Activated T-cell treated with anti-CD3 and anti-CD28 coated beads, Interleukin-2, amount 50 U/mL, for 24 hours (primary cell): ENCODE results near the gene PPP4R4.

Experiments used
- DNase-seq: peaks from one replicate; pipeline ENCODE4 v3.0.0-alpha.2; 2020
- H3K27ac Mint-ChIP-seq: 2 replicates; pipeline ENCODE4 v1.8.0; 2020; ENCODE audit warnings: mild to moderate bottlenecking, mixed read lengths
- H3K27me3 Mint-ChIP-seq: 2 replicates; pipeline ENCODE4 v1.8.0; 2020; ENCODE audit warnings: mixed read lengths
- H3K36me3 Mint-ChIP-seq: 2 replicates; pipeline ENCODE4 v1.8.0; 2020; ENCODE audit warnings: low read depth, mixed read lengths
- H3K4me1 Mint-ChIP-seq: 2 replicates; pipeline ENCODE4 v1.8.0; 2020; ENCODE audit warnings: low read depth, mixed read lengths
- H3K4me3 Mint-ChIP-seq: 2 replicates; pipeline ENCODE4 v1.8.0; 2020; ENCODE audit warnings: mild to moderate bottlenecking, moderate library complexity, mixed read lengths
- H3K9me3 Mint-ChIP-seq: 2 replicates; pipeline ENCODE4 v1.8.0; 2020; ENCODE audit warnings: mixed read lengths

Gene PPP4R4

DNA sequence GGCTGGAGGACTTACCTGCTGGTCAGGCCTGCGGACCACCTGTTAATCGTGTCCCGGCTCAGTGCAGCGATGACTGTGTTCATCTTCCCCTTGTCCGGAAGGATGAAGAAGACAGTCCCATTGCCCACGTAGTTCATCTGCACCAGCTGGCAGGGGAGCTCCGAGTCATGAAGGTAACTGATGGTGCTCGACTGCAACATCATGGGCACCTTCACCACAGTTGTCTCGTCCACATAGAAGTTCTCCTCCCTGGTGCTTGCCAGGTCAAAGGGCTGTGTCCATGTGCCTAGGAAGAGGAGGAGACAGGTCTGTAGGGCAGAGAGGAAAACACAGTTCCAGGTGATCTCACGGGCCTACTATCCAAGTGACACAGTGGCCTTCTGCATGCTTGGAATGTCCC lies 135.6 kb downstream of the PPP4R4 start:
- DNase-seq, result no peak
- Mint-ChIP-seq H3K9me3 (peaks cover 9% of the 10 kb centered on the region), H3K27me3 (peaks cover 13% of the 10 kb centered on the region), H3K4me3 (no peak overlapping the region), H3K36me3 (no peaks in the 10 kb centered on the region), H3K27ac (no peak overlapping the region), H3K4me1 (no peaks in the 10 kb centered on the region)

DNA sequence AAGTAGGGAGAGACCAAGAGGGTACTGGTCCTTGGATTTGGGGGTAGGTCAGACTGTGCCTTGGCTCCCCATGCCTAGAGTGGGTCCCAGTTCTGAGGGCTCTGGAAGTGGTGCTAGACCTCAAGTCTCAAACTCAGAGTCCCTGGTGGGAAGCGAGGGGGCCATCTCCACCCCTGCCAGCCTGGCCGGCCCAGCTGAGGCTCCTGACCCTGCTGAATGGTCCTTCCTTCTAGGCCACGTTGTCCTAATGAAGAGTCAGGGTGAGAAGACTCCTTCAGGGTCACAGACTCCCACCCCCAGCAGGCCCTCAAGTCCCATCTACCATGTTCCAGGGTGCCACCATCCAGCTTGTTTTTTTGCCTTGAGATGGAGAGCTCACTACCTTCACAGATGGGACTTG lies 136.1 kb downstream of the PPP4R4 start:
- Mint-ChIP-seq H3K4me3 (no peak overlapping the region), H3K36me3 (no peaks in the 10 kb centered on the region), H3K9me3 (peaks cover 9% of the 10 kb centered on the region), H3K27me3 (peaks cover 13% of the 10 kb centered on the region), H3K27ac (no peak overlapping the region), H3K4me1 (no peaks in the 10 kb centered on the region)
- DNase-seq, result no peak

DNA sequence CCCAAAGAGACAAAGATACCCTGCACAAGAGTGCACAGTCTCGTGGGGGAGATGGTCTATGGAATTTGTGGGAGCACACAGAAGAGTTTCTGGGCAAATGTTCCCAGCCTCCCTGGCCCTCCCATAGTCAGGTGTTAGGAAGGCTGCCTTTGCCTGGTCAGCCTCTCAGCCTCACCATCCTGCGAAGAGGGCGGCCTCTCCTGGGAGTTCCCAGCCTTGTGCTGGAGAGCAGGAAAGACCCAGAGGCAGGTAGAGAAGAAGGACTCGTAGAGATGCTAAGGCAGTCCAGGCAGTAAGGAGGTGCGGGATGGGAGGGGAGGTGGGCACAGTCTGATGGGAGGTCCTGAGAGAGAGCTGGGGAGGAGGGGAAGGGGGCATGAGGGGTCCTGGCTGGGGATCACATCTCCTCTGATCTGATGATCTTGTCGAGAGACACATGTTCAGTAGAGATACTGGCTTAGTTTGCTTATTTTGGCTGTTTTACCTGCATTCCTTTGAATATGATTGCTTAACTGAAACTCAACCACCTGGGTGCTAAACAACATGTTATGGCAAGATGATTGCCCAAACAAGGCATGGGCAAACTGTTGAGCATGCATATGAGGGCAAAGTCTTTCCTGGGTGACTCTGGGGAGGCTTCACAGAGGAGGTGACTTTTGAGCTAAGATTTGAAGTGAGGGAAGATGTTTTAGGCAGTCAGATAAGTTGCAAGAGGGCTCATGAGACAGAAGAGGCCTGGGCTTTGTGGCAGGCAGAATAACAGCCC lies 138.5 kb downstream of the PPP4R4 start:
- H3K4me1 Mint-ChIP-seq, result no peaks in the 10 kb centered on the region
- H3K9me3 Mint-ChIP-seq, result peaks cover 5% of the 10 kb centered on the region
- H3K27me3 Mint-ChIP-seq, result peaks cover 9% of the 10 kb centered on the region
- DNase-seq, result no peak
- no peak overlapping the region for H3K27ac Mint-ChIP-seq
- H3K4me3 Mint-ChIP-seq, result no peak overlapping the region
- H3K36me3 Mint-ChIP-seq, result no peaks in the 10 kb centered on the region

DNA sequence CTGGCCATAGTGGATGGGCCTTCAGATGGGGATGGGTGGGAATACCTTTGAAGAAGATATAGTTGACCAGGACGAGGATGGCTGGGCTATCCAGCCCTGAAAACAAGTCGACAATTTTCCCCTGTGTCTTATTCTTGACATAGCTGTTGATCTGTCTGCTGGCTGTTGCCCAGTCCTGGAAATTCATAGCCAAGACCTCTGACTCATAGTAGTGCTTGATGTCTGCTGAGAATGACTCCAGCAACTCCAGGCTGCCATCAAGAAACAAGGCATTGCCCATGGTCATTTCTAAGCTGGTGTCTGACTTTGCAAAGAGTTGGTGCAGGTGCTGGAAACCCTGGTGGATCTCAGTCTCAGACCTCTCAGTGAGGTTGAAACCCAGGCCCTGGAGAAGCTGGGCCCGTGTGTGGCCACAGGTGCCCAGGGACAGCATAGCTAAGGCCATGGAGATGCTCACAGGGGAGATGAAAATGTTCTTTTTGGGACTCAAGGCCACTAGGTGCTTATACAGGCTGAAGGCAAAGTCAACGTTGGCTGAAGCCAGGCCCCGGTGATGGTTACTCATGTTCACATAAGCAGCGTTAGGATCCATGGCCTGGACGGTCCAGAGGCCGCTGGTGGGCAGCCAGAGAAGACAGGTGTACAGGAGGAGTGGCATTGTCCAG lies 140.0 kb downstream of the PPP4R4 start:
- peaks cover 4% of the 10 kb centered on the region for H3K27me3 Mint-ChIP-seq
- H3K4me1 Mint-ChIP-seq, result no peaks in the 10 kb centered on the region
- peaks cover 2% of the 10 kb centered on the region for H3K9me3 Mint-ChIP-seq
- no peak for DNase-seq
- no peak overlapping the region for H3K27ac Mint-ChIP-seq
- H3K36me3 Mint-ChIP-seq, result no peaks in the 10 kb centered on the region
- no peak overlapping the region for H3K4me3 Mint-ChIP-seq

DNA sequence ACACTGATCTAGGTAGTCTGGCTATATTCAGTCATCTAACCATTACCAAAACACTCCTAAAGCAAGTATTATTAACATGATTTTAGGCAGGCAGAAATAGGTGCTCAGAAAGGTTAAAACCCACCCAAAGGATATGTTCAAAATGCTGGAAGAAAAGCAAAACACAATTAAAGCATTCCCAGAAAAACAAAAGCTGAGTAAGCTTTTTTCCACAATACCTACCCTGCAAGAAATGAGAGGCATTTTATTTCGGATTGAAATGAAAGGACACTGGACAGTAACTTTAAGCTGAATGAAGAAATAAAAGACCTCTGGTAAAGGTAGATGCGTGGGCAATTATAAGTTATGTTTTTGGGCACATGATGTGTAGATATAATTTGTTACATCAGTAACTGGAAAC lies 140.8 kb downstream of the PPP4R4 start:
- DNase-seq, result no peak
- Mint-ChIP-seq H3K36me3 (no peaks in the 10 kb centered on the region), H3K27ac (no peak overlapping the region), H3K9me3 (peaks cover 2% of the 10 kb centered on the region), H3K4me3 (no peak overlapping the region), H3K4me1 (no peaks in the 10 kb centered on the region), H3K27me3 (peaks cover 4% of the 10 kb centered on the region)

DNA sequence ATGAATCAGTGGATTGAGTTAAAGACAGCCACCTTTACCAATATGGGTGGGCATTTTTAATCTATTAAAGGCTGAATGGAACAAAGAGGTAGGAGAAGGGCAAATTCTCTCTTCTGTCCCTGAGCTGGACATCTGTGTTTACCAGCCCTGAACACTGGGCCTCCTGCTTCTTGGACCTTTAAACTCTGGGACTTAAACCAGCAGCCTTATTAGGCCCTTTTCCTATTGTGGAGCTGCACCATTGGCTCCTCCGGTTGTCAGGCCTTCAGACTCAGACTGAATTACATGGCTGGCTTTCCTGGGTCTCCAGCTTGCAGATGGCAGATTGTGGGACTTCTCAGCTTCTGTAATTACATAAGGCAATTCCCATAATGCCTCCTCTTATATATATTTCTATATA lies 142.6 kb downstream of the PPP4R4 start:
- no peak overlapping the region for H3K4me3 Mint-ChIP-seq
- DNase-seq, result no peak
- no peaks in the 10 kb centered on the region for H3K36me3 Mint-ChIP-seq
- H3K27ac Mint-ChIP-seq, result no peak overlapping the region
- H3K9me3 Mint-ChIP-seq, result peaks cover 2% of the 10 kb centered on the region
- H3K4me1 Mint-ChIP-seq, result no peaks in the 10 kb centered on the region
- peaks cover 4% of the 10 kb centered on the region for H3K27me3 Mint-ChIP-seq

DNA sequence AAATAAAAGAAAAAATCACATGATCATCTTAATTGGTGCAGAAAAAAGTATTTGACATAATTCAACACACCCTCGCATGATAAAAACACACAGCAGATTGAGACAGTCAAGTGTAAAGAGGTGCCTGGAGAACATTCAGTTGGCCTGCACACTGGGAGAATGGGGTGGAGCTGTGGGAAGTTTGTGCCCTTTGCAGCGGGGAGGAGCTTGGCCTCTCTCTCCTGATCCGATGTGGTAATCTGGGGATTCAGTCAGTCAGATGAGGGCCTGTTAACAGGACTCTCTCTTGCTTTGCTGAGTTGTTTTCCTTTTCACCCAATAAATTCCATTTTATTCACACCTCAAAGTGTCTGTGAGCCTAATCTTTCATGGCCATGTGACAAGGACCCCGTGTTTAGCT lies 143.1 kb downstream of the PPP4R4 start:
- Mint-ChIP-seq H3K27ac (no peak overlapping the region), H3K9me3 (peaks cover 2% of the 10 kb centered on the region), H3K36me3 (no peaks in the 10 kb centered on the region), H3K4me3 (no peak overlapping the region), H3K27me3 (no peaks in the 10 kb centered on the region), H3K4me1 (no peaks in the 10 kb centered on the region)
- DNase-seq, result no peak

DNA sequence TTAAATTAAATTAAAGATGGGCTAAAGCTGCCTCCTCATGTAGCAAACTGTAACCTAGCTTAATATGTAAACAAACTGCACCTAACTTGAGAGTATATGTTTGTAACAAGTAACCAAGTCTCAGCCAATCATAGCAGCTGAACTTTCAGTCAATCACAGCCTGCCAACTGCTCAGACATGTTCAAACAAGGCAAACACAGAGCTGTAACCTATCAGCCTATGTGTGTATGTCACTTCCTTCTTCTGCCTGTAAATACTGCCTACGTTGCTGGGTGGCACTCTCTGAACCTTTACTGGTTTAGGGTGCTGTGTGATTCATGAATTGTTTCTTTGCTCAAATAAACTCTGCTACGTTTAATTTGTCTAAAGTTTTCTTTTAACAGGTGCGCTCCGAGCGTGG lies 146.1 kb downstream of the PPP4R4 start:
- DNase-seq, result no peak
- no peaks in the 10 kb centered on the region for H3K4me1 Mint-ChIP-seq
- H3K27me3 Mint-ChIP-seq, result no peaks in the 10 kb centered on the region
- no peak overlapping the region for H3K4me3 Mint-ChIP-seq
- H3K36me3 Mint-ChIP-seq, result no peaks in the 10 kb centered on the region
- H3K27ac Mint-ChIP-seq, result no peak overlapping the region
- peaks cover 2% of the 10 kb centered on the region for H3K9me3 Mint-ChIP-seq

DNA sequence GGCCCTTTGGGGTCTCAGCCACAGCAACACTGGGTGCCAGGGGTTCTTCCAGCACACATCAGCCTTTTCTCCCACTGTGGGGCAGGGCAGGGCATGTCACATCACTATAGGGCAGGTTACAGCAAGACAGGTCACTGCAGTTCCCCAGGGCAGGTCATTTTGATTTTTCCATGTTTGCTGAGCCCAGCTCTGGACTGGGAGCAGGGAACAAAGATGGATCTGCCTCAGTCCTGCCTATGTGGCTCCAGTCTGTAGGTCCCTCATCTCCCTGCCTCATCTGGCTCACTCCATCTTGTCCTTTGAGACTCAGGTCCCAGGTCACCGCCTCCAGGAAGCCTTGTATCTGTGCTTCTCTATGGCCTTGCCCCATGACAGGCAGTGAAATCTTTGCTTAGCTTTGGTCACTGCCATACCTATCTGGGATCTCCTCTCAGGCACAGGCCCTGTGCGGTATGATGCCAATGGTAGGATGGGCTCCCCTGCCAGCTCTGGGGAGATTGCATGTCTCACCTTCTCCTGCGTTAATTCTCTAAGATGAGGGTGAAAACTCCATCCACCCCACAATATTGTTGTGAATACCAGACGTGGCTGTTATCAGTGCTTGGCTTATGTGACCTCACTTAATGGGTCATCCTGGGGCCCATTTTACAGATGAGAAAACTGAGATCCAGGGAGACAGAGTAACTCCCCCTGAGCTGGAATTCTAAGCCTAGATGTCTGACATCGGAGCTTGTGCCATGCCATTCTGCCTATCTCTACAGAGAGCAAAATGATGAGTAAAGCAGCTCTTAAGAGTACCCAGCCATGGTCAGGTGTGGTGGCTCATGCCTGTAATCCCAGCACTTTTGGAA lies 147.5 kb downstream of the PPP4R4 start:
- no peak for DNase-seq
- H3K27ac Mint-ChIP-seq, result no peak overlapping the region
- no peaks in the 10 kb centered on the region for H3K4me1 Mint-ChIP-seq
- H3K9me3 Mint-ChIP-seq, result peaks cover 2% of the 10 kb centered on the region
- no peaks in the 10 kb centered on the region for H3K36me3 Mint-ChIP-seq
- peaks cover 2% of the 10 kb centered on the region for H3K27me3 Mint-ChIP-seq
- no peak overlapping the region for H3K4me3 Mint-ChIP-seq

DNA sequence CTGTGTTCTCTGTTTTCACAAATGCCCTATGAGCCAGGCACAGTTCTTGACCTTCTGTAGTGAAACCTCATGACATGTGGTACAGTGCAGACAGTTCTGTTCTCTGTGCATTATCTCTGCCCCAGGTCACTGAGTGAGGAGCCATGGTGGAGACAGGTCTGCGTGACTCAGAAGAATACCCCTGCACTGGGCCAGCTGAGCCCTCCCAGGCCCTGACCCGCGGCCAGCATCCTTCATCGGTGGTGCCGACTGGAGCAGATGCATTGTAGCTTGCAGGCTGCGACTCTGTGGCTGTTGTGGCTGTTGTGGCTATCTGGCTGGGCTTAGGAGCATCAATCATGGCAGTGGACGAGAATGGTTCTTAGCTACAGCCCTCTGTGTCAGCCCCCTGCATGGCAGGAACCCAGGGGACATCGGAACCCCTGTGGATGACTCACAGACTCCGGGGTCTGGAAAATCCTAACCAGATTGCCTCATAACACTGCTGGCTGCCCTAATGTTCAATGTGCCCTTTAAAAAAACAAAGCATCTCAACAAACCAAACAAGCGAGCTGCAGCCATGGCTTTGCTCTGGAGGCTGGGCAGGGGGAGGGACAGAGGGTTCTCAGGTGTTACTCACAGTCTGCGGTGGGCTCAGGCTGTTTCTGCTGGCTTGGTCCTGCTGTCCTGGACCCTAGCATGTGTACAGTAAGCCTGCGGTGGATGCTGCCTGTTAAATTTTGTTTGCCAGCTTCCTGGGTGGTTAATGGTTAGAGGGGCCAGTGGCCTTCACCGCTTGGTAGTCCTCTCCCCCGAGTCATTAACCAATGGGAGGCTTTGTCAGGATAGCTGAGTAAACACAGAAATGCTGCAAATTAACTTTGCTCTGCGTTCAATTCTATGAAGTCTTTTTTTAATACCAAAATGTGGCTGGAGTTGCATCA lies 148.8 kb downstream of the PPP4R4 start, which contains the start of gene SERPINA6:
SERPINA6 (minus strand) TSS at position 689 of the 923 bp plus-strand sequence. CDS start 8,688 bp downstream, outside the sequence.
- no peak for DNase-seq
- Mint-ChIP-seq H3K27me3 (peaks cover 9% of the 10 kb centered on the region), H3K4me3 (no peak within 1 kb of the TSS), H3K36me3 (no peaks in the 10 kb centered on the region), H3K9me3 (peaks cover under 1% of the 10 kb centered on the region), H3K27ac (no peak within 1 kb of the TSS), H3K4me1 (no peaks in the 10 kb centered on the region)

DNA sequence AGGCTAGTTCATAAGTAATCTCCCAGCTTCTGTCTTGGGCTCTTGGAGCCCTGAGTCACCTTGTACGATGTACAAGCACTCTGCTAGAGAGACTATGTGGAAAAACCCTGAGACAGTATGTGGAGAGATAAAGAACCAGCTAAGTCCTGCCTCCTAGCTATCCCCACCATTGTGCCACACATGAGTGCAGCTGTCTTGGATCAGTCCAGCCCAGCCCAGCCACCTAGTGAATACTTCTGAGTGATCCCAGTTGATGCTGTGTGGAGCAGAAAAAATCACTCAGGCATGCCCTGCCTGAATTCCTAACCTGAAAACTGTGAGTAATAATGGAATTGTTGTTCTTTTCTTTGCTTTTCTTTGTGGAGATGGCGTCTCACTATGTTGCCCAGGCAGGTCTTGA lies 154.1 kb downstream of the PPP4R4 start:
- Mint-ChIP-seq H3K27me3 (peaks cover 22% of the 10 kb centered on the region), H3K4me1 (no peaks in the 10 kb centered on the region), H3K27ac (no peak overlapping the region), H3K4me3 (no peak overlapping the region), H3K36me3 (no peaks in the 10 kb centered on the region), H3K9me3 (no peaks in the 10 kb centered on the region)
- no peak for DNase-seq
